ENCODE measurements around the gene FBXL14.

FBXL14 gene

DNA sequence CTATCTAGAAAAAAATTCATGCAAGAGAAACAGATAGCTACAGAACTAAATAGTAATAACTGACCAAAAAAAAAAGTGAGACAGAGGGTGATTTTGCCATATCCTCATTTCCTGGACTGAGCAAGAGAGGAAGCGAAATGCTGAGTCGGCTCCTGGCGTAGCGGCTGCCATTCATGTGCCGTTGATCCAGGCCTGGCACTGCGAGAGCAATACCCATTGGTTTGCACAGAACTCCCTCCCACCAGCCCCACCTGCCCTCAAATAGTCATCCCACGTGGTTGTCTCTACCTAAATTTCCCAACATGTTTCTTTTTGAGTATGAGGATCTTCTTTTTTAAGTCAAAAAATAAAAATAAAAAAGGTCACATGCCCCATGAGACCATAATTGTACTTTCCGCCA lies 25.2 kb upstream of the FBXL14 start (continued):
- TF ChIP-seq, protein P1, sequence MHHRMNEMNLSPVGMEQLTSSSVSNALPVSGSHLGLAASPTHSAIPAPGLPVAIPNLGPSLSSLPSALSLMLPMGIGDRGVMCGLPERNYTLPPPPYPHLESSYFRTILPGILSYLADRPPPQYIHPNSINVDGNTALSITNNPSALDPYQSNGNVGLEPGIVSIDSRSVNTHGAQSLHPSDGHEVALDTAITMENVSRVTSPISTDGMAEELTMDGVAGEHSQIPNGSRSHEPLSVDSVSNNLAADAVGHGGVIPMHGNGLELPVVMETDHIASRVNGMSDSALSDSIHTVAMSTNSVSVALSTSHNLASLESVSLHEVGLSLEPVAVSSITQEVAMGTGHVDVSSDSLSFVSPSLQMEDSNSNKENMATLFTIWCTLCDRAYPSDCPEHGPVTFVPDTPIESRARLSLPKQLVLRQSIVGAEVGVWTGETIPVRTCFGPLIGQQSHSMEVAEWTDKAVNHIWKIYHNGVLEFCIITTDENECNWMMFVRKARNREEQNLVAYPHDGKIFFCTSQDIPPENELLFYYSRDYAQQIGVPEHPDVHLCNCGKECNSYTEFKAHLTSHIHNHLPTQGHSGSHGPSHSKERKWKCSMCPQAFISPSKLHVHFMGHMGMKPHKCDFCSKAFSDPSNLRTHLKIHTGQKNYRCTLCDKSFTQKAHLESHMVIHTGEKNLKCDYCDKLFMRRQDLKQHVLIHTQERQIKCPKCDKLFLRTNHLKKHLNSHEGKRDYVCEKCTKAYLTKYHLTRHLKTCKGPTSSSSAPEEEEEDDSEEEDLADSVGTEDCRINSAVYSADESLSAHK (tag by site-specific recombination; IDR thresholded peaks at IDR 0.05): no peak
- no peak for TF ChIP-seq PBX3 (CRISPR knock-in tag; IDR thresholded peaks at IDR 0.05)

DNA sequence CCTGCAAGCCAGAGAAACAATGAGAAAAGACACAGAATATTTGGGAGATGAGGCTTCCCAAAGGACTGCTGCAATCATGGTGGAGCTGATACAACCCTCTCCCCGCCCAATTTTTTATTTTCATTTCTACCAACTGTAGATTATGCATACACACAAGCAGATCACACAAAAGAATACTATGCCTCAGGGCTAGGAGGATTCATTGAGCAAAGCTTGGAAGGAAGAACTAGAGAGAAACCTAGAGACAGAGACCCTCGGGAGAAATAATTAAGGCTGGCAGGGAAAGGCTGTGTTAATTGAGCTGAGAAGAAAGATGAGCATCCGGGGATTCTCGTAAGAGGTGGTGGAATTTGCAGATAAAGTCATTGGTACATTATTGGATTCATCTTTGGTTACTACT lies 24.8 kb upstream of the FBXL14 start:
- ChIA-PET CTCF (interaction anchor here (0.6 to 1.0 kb wide), 3 partner anchors 12 to 33 kb away, joined by 3 to 4 read pairs (median 3); no protein-coding TSS in a partner anchor), POLR2A (no interaction called here)
- Histone ChIP-seq H3K4me3 (ENCODE audit: low read depth, low read length) (no peak overlapping the region), H3K36me3 (ENCODE audit: control insufficient read depth in 2 of 2, insufficient read depth in 1 of 2, low read length in 2 of 2) (no peaks in the 10 kb centered on the region), H3K9me3 (ENCODE audit: control insufficient read depth, insufficient read depth, low read depth, low read length) (no peaks in the 10 kb centered on the region), H3K27ac (ENCODE audit: extremely low read depth, low read depth, low read length) (no peak overlapping the region), H3K4me1 (ENCODE audit: control insufficient read depth, insufficient read depth, low read length) (peaks cover 7% of the 10 kb centered on the region)
- TF ChIP-seq FEZF1 (tag by site-specific recombination; IDR thresholded peaks at IDR 0.05) (peak; percentile 40; the same call in 1 of the 2 replicates), ZNF140 (tag by site-specific recombination; IDR thresholded peaks at IDR 0.05) (no peak)

- Histone ChIP-seq H3K27ac (ENCODE audit: extremely low read depth, low read depth, low read length) (no peak overlapping the region), H3K36me3 (ENCODE audit: control insufficient read depth in 2 of 2, insufficient read depth in 1 of 2, low read length in 2 of 2) (no peaks in the 10 kb centered on the region), H3K4me1 (ENCODE audit: control insufficient read depth, insufficient read depth, low read length) (peaks cover 7% of the 10 kb centered on the region), H3K9me3 (ENCODE audit: control insufficient read depth, insufficient read depth, low read depth, low read length) (no peaks in the 10 kb centered on the region), H3K4me3 (ENCODE audit: low read depth, low read length) (no peak overlapping the region)
- POLR2A ChIA-PET: no interaction called here
- CTCF ChIA-PET: interaction anchor here (0.9 kb wide), 1 partner anchor 12 kb away, joined by 3 read pairs; no protein-coding TSS in a partner anchor
- TF ChIP-seq IKZF3 (tag by site-specific recombination; IDR thresholded peaks at IDR 0.05) (no peak), ZNF621 (tag by site-specific recombination; IDR thresholded peaks at IDR 0.05) (no peak), ZIC2 (tag by site-specific recombination; IDR thresholded peaks at IDR 0.05) (0 out of 2 replicates have a peak, but pooled peaks have one; percentile 18), ZSCAN23 (tag by site-specific recombination; IDR thresholded peaks at IDR 0.05) (no peak), ZNF174 (tag by site-specific recombination; IDR thresholded peaks at IDR 0.05) (no peak), ZNF518A (tag by site-specific recombination; conservative IDR thresholded peaks at IDR 0.05; ENCODE audit: low read depth) (no peak), ZSCAN18 (tag by site-specific recombination; IDR thresholded peaks at IDR 0.05) (no peak), PRDM1 (tag by site-specific recombination; IDR thresholded peaks at IDR 0.05) (peak; percentile 19; the same call in 1 of the 2 replicates), EGR2 (tag by site-specific recombination; IDR thresholded peaks at IDR 0.05; ENCODE audit: low read depth) (no peak), ZBTB48 (tag by site-specific recombination; IDR thresholded peaks at IDR 0.05) (peak; percentile 72), ZNF768 (tag by site-specific recombination; IDR thresholded peaks at IDR 0.05) (no peak), KLF10 (tag by site-specific recombination; IDR thresholded peaks at IDR 0.05) (no peak)
- TF ChIP-seq, protein P2, sequence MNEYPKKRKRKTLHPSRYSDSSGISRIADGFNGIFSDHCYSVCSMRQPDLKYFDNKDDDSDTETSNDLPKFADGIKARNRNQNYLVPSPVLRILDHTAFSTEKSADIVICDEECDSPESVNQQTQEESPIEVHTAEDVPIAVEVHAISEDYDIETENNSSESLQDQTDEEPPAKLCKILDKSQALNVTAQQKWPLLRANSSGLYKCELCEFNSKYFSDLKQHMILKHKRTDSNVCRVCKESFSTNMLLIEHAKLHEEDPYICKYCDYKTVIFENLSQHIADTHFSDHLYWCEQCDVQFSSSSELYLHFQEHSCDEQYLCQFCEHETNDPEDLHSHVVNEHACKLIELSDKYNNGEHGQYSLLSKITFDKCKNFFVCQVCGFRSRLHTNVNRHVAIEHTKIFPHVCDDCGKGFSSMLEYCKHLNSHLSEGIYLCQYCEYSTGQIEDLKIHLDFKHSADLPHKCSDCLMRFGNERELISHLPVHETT (tag by site-specific recombination; IDR thresholded peaks at IDR 0.05): no peak
- TF ChIP-seq, protein P3, sequence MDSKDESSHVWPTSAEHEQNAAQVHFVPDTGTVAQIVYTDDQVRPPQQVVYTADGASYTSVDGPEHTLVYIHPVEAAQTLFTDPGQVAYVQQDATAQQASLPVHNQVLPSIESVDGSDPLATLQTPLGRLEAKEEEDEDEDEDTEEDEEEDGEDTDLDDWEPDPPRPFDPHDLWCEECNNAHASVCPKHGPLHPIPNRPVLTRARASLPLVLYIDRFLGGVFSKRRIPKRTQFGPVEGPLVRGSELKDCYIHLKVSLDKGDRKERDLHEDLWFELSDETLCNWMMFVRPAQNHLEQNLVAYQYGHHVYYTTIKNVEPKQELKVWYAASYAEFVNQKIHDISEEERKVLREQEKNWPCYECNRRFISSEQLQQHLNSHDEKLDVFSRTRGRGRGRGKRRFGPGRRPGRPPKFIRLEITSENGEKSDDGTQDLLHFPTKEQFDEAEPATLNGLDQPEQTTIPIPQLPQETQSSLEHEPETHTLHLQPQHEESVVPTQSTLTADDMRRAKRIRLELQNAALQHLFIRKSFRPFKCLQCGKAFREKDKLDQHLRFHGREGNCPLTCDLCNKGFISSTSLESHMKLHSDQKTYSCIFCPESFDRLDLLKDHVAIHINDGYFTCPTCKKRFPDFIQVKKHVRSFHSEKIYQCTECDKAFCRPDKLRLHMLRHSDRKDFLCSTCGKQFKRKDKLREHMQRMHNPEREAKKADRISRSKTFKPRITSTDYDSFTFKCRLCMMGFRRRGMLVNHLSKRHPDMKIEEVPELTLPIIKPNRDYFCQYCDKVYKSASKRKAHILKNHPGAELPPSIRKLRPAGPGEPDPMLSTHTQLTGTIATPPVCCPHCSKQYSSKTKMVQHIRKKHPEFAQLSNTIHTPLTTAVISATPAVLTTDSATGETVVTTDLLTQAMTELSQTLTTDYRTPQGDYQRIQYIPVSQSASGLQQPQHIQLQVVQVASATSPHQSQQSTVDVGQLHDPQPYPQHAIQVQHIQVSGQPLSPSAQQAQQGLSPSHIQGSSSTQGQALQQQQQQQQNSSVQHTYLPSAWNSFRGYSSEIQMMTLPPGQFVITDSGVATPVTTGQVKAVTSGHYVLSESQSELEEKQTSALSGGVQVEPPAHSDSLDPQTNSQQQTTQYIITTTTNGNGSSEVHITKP (tag by site-specific recombination; IDR thresholded peaks at IDR 0.05): peak; percentile 37; the same call in 1 of the 2 replicates
Observed at GRCh38 chr12:1618489-1618888, 24.1 kb upstream of the FBXL14 start.
